HG03097 (cell line): Measurements from ENCODE around the gene PRDX2.

Source experiments
- ATAC-seq: cut with Tn5 transposase; IDR thresholded peaks from one replicate; pipeline ENCODE4 v1.9.1; 2021; ENCODE audit not compliant: unreplicated experiment, low FRiP score

The PRDX2 gene

DNA sequence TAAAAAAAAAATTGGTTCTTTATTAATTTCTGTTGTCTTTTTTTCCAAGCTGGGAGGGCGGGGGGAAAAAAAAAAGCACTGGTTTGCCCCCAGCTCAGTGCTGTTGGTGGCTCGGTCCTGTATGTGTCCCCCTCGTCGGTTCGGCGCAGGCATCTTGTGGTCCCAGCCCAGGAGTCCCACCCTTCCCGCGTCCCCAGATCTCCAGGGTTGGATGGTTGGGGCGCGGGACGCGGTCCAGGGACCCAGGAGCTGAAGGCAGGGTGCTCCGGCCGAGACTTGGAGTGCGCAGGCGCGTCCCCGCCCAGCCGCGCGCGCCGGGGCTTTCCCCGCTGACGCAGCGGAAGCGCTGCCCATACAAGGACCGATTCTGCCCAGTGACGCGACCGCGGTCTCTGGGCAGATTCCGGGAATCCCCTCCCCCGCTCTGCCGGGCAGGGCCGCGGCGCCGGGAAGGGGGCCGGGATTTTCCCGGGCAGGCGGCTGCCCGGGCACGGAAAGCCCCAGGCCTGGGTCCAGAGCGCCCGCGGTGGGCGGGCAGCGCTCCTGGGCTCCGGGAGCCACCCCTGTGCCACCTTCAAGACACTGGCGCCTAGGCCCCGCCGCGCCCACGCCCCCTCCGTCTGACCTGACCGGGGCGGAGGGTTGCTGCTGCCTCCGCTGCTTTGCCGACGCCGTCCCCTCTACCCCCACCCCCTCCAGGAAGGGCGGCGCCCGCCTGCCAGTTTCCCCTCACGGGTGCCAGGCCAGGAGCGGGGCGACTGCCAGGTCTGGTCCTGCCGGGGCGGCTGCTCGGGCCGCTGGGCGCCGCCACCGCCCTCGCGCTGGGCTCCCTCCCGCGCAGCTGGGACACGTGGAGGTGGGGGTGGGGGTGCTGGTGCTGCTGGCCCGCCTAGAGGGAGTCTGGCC lies 8.1 kb downstream of the PRDX2 start:
- peak; percentile 33 for ATAC-seq

DNA sequence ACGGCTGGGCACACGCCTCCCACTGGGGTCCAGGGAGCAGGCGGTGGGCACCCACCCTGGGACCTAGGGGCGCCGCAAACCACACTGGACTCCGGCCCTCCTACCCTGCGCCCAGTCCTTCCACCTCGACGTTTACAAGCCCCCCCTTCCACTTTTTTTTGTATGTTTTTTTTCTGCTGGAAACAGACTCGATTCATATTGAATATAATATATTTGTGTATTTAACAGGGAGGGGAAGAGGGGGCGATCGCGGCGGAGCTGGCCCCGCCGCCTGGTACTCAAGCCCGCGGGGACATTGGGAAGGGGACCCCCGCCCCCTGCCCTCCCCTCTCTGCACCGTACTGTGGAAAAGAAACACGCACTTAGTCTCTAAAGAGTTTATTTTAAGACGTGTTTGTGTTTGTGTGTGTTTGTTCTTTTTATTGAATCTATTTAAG lies 8.7 kb downstream of the PRDX2 start:
- ATAC-seq, result no peak

DNA sequence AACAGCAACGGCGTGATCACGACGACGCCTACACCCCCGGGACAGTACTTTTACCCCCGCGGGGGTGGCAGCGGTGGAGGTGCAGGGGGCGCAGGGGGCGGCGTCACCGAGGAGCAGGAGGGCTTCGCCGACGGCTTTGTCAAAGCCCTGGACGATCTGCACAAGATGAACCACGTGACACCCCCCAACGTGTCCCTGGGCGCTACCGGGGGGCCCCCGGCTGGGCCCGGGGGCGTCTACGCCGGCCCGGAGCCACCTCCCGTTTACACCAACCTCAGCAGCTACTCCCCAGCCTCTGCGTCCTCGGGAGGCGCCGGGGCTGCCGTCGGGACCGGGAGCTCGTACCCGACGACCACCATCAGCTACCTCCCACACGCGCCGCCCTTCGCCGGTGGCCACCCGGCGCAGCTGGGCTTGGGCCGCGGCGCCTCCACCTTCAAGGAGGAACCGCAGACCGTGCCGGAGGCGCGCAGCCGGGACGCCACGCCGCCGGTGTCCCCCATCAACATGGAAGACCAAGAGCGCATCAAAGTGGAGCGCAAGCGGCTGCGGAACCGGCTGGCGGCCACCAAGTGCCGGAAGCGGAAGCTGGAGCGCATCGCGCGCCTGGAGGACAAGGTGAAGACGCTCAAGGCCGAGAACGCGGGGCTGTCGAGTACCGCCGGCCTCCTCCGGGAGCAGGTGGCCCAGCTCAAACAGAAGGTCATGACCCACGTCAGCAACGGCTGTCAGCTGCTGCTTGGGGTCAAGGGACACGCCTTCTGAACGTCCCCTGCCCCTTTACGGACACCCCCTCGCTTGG lies 9.3 kb downstream of the PRDX2 start:
- no peak for ATAC-seq

DNA sequence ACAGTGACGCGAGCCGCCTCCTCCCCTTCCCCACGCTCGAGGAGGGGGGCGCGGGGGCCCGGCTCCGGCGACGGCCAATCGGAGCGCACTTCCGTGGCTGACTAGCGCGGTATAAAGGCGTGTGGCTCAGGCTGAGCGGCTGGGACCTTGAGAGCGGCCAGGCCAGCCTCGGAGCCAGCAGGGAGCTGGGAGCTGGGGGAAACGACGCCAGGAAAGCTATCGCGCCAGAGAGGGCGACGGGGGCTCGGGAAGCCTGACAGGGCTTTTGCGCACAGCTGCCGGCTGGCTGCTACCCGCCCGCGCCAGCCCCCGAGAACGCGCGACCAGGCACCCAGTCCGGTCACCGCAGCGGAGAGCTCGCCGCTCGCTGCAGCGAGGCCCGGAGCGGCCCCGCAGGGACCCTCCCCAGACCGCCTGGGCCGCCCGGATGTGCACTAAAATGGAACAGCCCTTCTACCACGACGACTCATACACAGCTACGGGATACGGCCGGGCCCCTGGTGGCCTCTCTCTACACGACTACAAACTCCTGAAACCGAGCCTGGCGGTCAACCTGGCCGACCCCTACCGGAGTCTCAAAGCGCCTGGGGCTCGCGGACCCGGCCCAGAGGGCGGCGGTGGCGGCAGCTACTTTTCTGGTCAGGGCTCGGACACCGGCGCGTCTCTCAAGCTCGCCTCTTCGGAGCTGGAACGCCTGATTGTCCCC lies 10.1 kb downstream of the PRDX2 start, which contains the start of gene JUNB:
Gene JUNB, plus strand, starts transcription at position 142 of the 706 bp plus-strand sequence. Its CDS starts 286 bp downstream, at position 428.
- ATAC-seq, result peak; percentile 32

DNA sequence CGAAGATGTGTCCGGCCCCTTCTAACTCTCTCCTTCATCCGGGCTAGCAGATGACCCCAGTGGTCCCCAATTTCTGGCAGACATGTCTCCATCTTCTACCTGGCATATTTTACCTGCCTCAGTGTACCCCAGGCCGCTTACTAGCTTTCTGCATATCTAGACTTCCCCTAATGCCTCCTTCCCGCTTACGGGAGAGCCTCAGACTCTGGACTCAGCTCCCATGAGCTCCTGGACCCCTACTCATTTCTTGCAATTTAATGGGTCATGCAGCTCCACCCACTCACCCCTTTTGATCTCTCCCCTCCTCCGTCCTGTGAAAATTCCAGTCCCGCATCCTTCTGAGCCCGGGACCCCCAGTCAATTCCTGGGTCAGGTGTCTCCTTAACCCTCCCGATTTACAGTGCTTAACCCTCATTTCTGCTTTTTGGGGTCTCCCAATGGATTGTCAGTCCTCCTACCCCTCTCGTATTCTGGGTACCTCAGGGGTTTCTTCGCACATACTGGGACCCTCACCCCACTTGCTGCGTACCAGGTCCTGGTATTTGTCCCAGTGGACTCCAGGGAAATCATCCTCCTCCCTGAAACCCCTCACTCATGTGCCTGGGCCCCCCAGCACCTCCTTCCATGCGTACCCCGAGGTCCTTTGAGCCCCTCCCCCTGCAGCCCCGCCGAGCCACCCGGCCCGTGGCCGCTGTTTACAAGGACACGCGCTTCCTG lies 10.8 kb downstream of the PRDX2 start:
- no peak for ATAC-seq

DNA sequence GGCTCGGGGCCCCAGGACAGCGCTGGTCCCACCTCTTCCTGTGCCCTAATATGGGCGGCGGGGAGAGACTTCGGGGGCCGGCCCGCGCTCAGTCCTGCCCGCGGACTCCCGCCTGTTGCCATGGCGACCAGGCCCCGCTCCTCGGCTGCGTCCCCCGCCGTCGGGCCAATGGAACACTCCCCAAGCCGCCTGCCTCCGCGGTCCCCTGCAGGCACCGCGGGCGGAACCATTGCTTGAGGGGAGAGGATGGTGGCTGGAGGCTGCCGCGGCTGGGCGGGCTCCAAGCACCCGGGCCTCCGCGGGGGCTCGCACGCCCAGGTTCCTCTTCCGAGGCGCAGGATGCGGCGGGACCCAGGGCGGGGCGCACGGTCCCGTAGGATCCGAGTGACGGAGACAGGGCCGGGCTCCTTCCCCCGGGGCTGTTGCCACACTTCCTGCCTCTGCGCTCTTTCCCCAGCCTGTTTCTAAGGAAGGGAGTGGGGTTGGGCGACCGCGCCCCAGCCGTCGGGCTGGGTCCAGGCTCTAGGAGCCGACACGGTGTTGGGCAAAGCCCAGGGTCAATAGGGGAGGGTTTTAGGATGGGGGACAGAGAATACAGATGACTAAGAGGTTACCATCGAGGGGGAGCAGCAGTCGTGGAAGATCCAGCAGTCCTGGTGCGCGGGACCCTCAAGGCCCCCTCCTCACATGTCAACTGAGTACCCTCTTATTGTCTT lies 11.5 kb downstream of the PRDX2 start:
- ATAC-seq, result peak; percentile 29

DNA sequence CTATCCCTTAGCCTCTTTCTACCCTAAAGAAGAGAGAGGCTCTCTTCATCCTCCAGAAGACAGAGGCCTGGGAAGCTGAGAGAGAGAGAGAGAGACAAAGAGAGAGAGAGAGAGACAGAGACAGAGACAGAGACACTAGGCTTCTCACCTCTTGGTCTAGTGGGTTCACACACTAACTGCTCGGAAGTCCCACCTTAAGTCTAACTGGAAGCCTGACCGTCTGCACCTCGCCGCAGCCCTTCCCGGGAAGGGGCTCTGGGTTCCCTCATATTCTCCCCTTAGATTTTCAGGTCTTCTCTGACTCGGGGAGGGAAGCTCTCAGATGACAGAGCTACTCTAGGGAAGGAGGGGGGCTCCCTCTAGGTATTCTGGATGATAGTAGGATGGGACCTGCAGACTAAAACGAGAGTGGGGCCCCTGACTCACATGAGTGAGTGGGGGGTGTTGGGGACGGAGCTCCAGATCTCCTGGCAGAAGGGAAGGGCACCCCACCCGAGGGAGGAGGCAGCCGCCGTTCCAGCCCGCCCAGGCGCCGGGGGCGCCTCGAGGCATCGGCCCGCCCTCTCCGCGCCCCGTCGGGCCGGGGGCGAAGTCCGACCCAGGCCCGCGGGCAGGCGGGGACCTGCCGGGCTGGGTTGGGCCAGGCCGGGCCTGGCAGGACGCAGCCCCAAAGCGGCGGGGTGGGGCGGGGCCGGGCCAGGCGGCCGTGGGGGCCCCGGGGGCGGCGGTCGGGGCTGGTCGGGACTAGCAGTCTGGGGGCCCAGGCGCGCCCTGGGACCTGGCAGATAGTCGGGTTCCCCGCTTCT lies 12.3 kb downstream of the PRDX2 start:
- no peak for ATAC-seq

- no peak for ATAC-seq
These were observed 12.9 kb downstream of the PRDX2 start for GRCh38 chr19:12788682-12789097.

DNA sequence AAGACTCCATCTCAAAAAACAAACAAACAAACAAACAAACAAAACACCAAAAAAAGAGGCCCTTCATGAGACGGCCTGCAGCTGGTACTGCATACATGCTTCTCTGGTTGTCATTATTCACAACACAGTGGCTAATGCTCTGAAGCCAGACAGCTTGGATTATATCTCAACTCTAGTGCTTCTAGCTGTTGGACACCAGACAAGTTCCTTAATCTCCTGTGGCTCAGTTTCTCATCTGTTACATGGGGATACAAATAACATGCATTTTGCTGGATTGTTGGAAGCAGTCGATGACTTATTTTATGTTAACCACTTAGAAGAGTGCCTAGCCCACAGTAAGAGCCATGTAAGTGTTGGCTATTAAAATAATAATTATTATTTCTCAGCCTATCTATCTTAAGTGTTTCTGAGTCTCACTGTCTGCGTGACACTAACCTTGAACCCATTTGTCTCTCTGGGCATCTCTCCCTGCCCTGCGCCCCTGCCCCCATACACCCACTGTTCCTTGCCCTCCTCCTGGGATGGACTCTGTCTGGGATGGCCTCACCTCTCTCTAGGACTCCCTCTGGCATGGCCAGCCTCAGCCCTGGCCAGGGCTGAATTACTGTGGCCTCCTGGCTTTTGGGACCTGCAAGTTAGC lies 13.4 kb downstream of the PRDX2 start:
- no peak for ATAC-seq

- ATAC-seq, result no peak
These were observed 14.1 kb downstream of the PRDX2 start for GRCh38 chr19:12787458-12787857.

DNA sequence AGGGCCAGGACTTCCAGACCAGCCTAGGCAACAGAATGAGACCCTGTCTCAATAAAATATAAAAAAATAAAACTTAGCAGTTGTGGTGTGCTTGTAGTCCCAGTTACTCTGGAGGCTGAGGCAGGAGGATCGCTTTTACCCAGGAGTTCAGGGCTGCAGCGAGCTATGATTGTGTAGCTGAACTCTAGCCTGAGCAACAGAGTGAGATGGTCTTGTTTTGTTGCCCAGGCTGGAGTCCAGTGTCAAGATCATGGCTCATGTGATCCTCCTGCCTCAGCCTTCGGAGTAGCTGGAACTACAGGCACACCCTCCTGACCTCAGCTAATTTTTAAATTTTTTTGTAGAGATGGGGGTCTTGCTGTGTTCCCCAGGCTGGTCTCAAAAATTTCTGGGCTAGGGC lies 14.6 kb downstream of the PRDX2 start:
- ATAC-seq, result no peak

GRCh38 chr19:12786141-12786870 lies 15.3 kb downstream of the PRDX2 start:
- ATAC-seq, result no peak

DNA sequence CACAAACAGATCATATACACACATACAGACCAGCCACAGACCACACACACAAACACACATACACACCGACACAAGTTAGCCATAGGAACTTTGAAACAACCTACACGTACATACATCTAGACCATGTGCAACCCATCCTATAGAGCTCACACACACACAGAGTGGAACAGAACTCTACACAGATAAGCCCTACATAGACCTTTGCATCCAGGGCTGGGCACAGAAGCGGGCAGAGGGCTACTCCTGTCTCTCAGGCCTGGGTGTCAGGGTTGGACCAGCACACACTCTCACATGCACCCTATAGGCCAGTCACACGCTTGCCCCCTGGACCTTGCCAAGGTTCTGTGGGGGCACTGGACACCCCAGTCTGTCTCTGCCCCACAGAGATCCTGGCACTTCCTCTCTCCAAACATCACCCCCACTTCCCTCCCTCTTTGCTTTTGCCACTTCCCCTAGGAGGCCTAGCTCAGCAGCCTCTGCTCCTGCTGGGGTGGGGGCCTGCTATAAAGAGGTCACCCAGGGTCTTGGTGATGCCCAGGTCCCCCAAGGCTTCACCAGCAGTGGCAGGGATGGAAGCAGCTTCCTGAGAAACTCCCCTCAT lies 16.1 kb downstream of the PRDX2 start:
- no peak for ATAC-seq

DNA sequence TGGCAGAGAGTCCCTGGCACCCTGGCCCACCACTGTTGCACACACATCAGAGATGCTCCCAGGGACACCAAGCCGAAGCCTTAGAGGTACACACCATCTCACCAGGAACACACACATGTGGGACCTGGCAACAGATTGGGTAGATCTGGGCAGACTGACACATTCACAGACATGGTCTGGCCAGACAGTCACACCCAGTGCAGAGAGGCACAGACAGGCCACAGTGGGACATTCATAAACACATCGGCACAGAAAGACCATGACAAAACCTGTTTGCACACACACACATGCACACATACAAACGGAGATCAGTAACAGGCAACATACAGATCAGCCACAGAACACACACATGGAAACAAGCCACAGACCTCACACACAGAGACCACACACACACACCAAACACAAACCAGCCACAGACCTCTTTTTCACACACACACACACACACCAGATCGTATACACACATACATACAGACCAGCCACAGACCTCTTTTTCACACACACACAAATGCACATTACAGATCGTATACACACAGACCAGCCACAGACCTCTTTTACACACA lies 16.6 kb downstream of the PRDX2 start:
- ATAC-seq, result no peak

DNA sequence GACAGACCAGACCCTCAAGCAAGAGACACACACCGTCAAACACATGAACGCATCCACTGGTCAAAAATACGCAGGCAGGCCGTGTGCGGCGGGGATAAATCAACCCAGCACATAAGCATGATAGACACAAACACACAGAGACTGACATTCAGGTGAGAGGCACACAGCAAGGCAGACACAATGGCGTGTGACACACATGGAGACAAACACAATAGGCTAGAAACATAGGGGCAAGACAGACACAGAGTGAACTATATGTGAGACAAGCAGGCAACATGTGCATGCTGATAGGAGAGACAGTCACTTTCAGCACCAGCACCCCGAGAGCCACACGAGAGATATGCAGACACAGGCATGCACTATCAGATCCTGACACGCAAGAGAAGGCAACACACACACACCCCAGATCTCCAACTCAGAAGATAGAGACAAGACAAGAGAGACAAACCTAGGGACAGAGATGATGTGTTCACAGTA lies 17.2 kb downstream of the PRDX2 start:
- ATAC-seq, result no peak

DNA sequence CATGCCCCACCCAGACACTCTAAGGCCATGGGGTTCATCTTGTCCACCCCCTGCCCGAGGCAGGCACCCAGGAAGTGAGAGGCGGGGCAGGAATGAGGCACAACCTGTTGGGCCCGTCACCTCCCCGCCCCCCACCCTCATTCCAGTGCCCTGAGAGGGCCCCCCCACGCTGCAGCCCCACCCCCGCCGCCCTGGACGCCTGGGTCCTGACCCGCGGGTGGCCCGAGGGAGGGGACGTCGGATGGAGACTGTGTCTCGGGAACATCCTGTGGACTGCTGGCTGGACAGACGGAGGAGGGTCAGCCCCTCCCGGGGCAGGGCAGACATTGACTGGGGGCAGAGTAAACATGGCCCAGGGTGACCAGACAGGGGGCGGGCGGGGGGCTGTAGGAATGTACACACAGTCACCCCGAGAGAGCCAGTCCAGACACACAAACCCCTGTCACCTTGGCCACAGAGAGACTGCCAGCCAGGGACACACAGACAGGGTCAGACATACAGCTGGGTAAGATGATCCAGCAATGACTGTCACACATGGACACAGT lies 17.7 kb downstream of the PRDX2 start:
- ATAC-seq, result no peak
